ENCODE results near the gene LSM14A. TPM values are rescaled to one million over a fixed set of nuclear protein-coding genes. Genes with fewer than 3 reads are reported as not detected.
A peak's percentile ranks its signal among the peaks of the same experiment; 100 is the strongest.

The LSM14A gene
- total and polyA plus RNA-seq, 4 experiments from 2014 or later = 158 to 176 (median 170) TPM

- Histone ChIP-seq H3K27ac (ENCODE audit: low read depth, low read length) (no peak overlapping the region), H3K4me1 (ENCODE audit: insufficient read depth, low read length) (peaks cover 14% of the 10 kb centered on the region), H3K4me3 (ENCODE audit: low read length in 2 of 2) (no peak overlapping the region), H3K27me3 (ENCODE audit: insufficient read depth, low read length) (no peaks in the 10 kb centered on the region), H3K36me3 (ENCODE audit: insufficient read depth, low read length) (peaks cover 26% of the 10 kb centered on the region), H3K9me3 (ENCODE audit: control insufficient read depth in 1 of 2, low read length in 2 of 2) (no peaks in the 10 kb centered on the region)
- peaks cover 0 to 2% (median 0%) of the 10 kb centered on the region in 8 donors for H3K9me3 Mint-ChIP-seq
- H3K27ac Mint-ChIP-seq = peak overlapping the region in 2 of 7 donors; percentile 25 to 53
- intact Hi-C loops (cut with micrococcal nuclease) = no loop called here
- H3K4me3 Mint-ChIP-seq = no peak overlapping the region
- peaks cover 30 to 41% of the 10 kb centered on the region in 2 donors for H3K36me3 Mint-ChIP-seq
- ChIA-PET CTCF (ENCODE audit: partially characterized antibody) (interaction anchor here (0.7 to 1.1 kb wide), 2 partner anchors 53 to 104 kb away, joined by 3 read pairs; no protein-coding TSS in a partner anchor), POLR2A (ENCODE audit: partially characterized antibody) (interaction anchor here (1.4 kb wide), 1 partner anchor 30 kb away, joined by 6 read pairs; no protein-coding TSS in a partner anchor)
- DNase-seq = no peak
- peaks cover 15 to 29% (median 22%) of the 10 kb centered on the region in 4 donors for H3K4me1 Mint-ChIP-seq
- no peaks in the 10 kb centered on the region for H3K27me3 Mint-ChIP-seq
These were observed 59.1 kb downstream of the LSM14A start for GRCh38 chr19:34231439-34231838.

- intact Hi-C loops (cut with micrococcal nuclease) = no loop called here
- Mint-ChIP-seq H3K27ac (peak overlapping the region; percentile 36 to 85 (median 73)), H3K9me3 (peaks cover 0 to 2% (median 0%) of the 10 kb centered on the region in 8 donors), H3K27me3 (no peaks in the 10 kb centered on the region), H3K4me1 (peaks cover 13 to 27% (median 19%) of the 10 kb centered on the region in 4 donors), H3K4me3 (peak overlapping the region in 6 of 8 donors; percentile 5 to 67 (median 48)), H3K36me3 (peaks cover 18 to 29% of the 10 kb centered on the region in 2 donors)
- Histone ChIP-seq H3K36me3 (ENCODE audit: insufficient read depth, low read length) (peaks cover 20% of the 10 kb centered on the region), H3K27me3 (ENCODE audit: insufficient read depth, low read length) (no peaks in the 10 kb centered on the region), H3K4me1 (ENCODE audit: insufficient read depth, low read length) (peaks cover 13% of the 10 kb centered on the region), H3K4me3 (ENCODE audit: low read length in 2 of 2) (no peak overlapping the region), H3K27ac (ENCODE audit: low read depth, low read length) (no peak overlapping the region), H3K9me3 (ENCODE audit: control insufficient read depth in 1 of 2, low read length in 2 of 2) (no peaks in the 10 kb centered on the region)
- POLR2A ChIA-PET (ENCODE audit: partially characterized antibody) = interaction anchor here (0.5 to 1.4 kb wide), 5 partner anchors 16 to 86 kb away, joined by 3 to 6 read pairs (median 4); partner anchors contain the start of gene LSM14A
- CTCF ChIA-PET (ENCODE audit: partially characterized antibody) = interaction anchor here (0.9 to 1.3 kb wide), 4 partner anchors 12 to 114 kb away, joined by 3 to 6 read pairs (median 4); no protein-coding TSS in a partner anchor
- DNase-seq = no peak
These were observed 60.5 kb downstream of the LSM14A start for GRCh38 chr19:34232566-34233481.

- peaks cover 13% of the 10 kb centered on the region for H3K4me1 ChIP-seq (ENCODE audit: insufficient read depth, low read length)
- H3K27me3 Mint-ChIP-seq = no peaks in the 10 kb centered on the region
- H3K4me1 Mint-ChIP-seq = peaks cover 15 to 27% (median 20%) of the 10 kb centered on the region in 4 donors
- H3K4me3 Mint-ChIP-seq = no peak overlapping the region
- no peaks in the 10 kb centered on the region for H3K9me3 ChIP-seq (ENCODE audit: control insufficient read depth in 1 of 2, low read length in 2 of 2)
- peaks cover under 1% of the 10 kb centered on the region for H3K36me3 ChIP-seq (ENCODE audit: insufficient read depth, low read length)
- H3K27ac Mint-ChIP-seq = no peak overlapping the region
- no peaks in the 10 kb centered on the region for H3K27me3 ChIP-seq (ENCODE audit: insufficient read depth, low read length)
- no peak overlapping the region for H3K27ac ChIP-seq (ENCODE audit: low read depth, low read length)
- peaks cover 5 to 6% of the 10 kb centered on the region in 2 donors for H3K36me3 Mint-ChIP-seq
- intact Hi-C loops (cut with micrococcal nuclease) = no loop called here
- peaks cover 0 to 2% (median 0%) of the 10 kb centered on the region in 8 donors for H3K9me3 Mint-ChIP-seq
- no peak overlapping the region for H3K4me3 ChIP-seq (ENCODE audit: low read length in 2 of 2)
- CTCF ChIA-PET (ENCODE audit: partially characterized antibody) = no interaction called here
- no peak for DNase-seq
- POLR2A ChIA-PET (ENCODE audit: partially characterized antibody) = no interaction called here
These were observed 63.2 kb downstream of the LSM14A start for GRCh38 chr19:34235425-34235940.

GRCh38 chr19:34236035-34236987, 64.0 kb downstream of the LSM14A start:
- peak overlapping the region in 4 of 7 donors; percentile 32 to 62 (median 58) for H3K27ac Mint-ChIP-seq

GRCh38 chr19:34237283-34237682, 65.0 kb downstream of the LSM14A start:
- Mint-ChIP-seq H3K4me1 (peaks cover 13 to 19% (median 16%) of the 10 kb centered on the region in 4 donors), H3K9me3 (peaks cover 0 to 2% (median 0%) of the 10 kb centered on the region in 8 donors), H3K27ac (peak overlapping the region in 3 of 7 donors; percentile 17 to 77 (median 39)), H3K36me3 (peaks cover 2 to 5% of the 10 kb centered on the region in 2 donors), H3K4me3 (no peak overlapping the region), H3K27me3 (no peaks in the 10 kb centered on the region)
- DNase-seq = no peak
- intact Hi-C loops (cut with micrococcal nuclease) = no loop called here
- ChIA-PET CTCF (ENCODE audit: partially characterized antibody) (interaction anchor here (1.2 kb wide), 1 partner anchor 16 kb away, joined by 5 read pairs; no protein-coding TSS in a partner anchor), POLR2A (ENCODE audit: partially characterized antibody) (no interaction called here)
- H3K4me1 ChIP-seq (ENCODE audit: insufficient read depth, low read length) = peaks cover 11% of the 10 kb centered on the region
- H3K27me3 ChIP-seq (ENCODE audit: insufficient read depth, low read length) = no peaks in the 10 kb centered on the region
- no peak overlapping the region for H3K4me3 ChIP-seq (ENCODE audit: low read length in 2 of 2)
- no peak overlapping the region for H3K27ac ChIP-seq (ENCODE audit: low read depth, low read length)
- H3K36me3 ChIP-seq (ENCODE audit: insufficient read depth, low read length) = no peaks in the 10 kb centered on the region
- H3K9me3 ChIP-seq (ENCODE audit: control insufficient read depth in 1 of 2, low read length in 2 of 2) = no peaks in the 10 kb centered on the region

More at GRCh38 chr19:34236035-34236987, 64.0 kb downstream of the LSM14A start:
- no peak overlapping the region for H3K27ac ChIP-seq (ENCODE audit: low read depth, low read length)
- Mint-ChIP-seq H3K36me3 (peaks cover 4 to 5% of the 10 kb centered on the region in 2 donors), H3K9me3 (peaks cover 0 to 2% (median 0%) of the 10 kb centered on the region in 8 donors), H3K4me3 (no peak overlapping the region), H3K4me1 (peaks cover 15 to 22% (median 17%) of the 10 kb centered on the region in 4 donors), H3K27me3 (no peaks in the 10 kb centered on the region)
- CTCF ChIA-PET (ENCODE audit: partially characterized antibody) = interaction anchor here (1.2 kb wide), 1 partner anchor 15 kb away, joined by 5 read pairs; no protein-coding TSS in a partner anchor
- H3K4me3 ChIP-seq (ENCODE audit: low read length in 2 of 2) = no peak overlapping the region
- no peaks in the 10 kb centered on the region for H3K36me3 ChIP-seq (ENCODE audit: insufficient read depth, low read length)
- intact Hi-C loops (cut with micrococcal nuclease) = no loop called here
- peaks cover 13% of the 10 kb centered on the region for H3K4me1 ChIP-seq (ENCODE audit: insufficient read depth, low read length)
- no peaks in the 10 kb centered on the region for H3K9me3 ChIP-seq (ENCODE audit: control insufficient read depth in 1 of 2, low read length in 2 of 2)
- no peaks in the 10 kb centered on the region for H3K27me3 ChIP-seq (ENCODE audit: insufficient read depth, low read length)
- DNase-seq = no peak
- POLR2A ChIA-PET (ENCODE audit: partially characterized antibody) = no interaction called here

GRCh38 chr19:34237939-34238338, 65.6 kb downstream of the LSM14A start:
- Mint-ChIP-seq H3K4me3 (no peak overlapping the region), H3K27me3 (no peaks in the 10 kb centered on the region), H3K36me3 (peaks cover 2 to 5% of the 10 kb centered on the region in 2 donors), H3K4me1 (peaks cover 6 to 12% (median 9%) of the 10 kb centered on the region in 4 donors), H3K9me3 (peaks cover 0 to 2% (median 0%) of the 10 kb centered on the region in 8 donors), H3K27ac (peak overlapping the region in 1 of 7 donors; percentile 69)
- Histone ChIP-seq H3K27ac (ENCODE audit: low read depth, low read length) (no peak overlapping the region), H3K27me3 (ENCODE audit: insufficient read depth, low read length) (no peaks in the 10 kb centered on the region), H3K36me3 (ENCODE audit: insufficient read depth, low read length) (no peaks in the 10 kb centered on the region), H3K4me1 (ENCODE audit: insufficient read depth, low read length) (peaks cover 5% of the 10 kb centered on the region), H3K9me3 (ENCODE audit: control insufficient read depth in 1 of 2, low read length in 2 of 2) (no peaks in the 10 kb centered on the region), H3K4me3 (ENCODE audit: low read length in 2 of 2) (no peak overlapping the region)
- no peak for DNase-seq
- intact Hi-C loops (cut with micrococcal nuclease) = no loop called here
- ChIA-PET POLR2A (ENCODE audit: partially characterized antibody) (no interaction called here), CTCF (ENCODE audit: partially characterized antibody) (no interaction called here)
